T-helper 2 cell treated with Interferon-gamma antibody and Interleukin-4, amounts not matched to agents 100 ng/mL and 5 ng/mL, for 36 hours (primary cell): ENCODE results near the gene LYPD5. TPM values are rescaled to one million over a fixed set of nuclear protein-coding genes. Genes with fewer than 3 reads are reported as not detected.
"Not testable (repeated sequence)": the region's sequence is repeated elsewhere in the genome, so short reads cannot be mapped to it uniquely, and the experiment has no call there.

Experiments
- intact Hi-C: fragments of 100-400 bp; cut with micrococcal nuclease; formaldehyde crosslinking; loops from one replicate; pipeline ENCODE4 v1.15.1; 2023
- total RNA-seq: library from RNA; stranded (reverse); gene quantifications from 2 replicates; pipeline ENCODE4 v1.2.3, GENCODE V29; 2022

LYPD5 gene
- total RNA-seq, 1 donor from 2014 or later: 0.45 TPM

GRCh38 chr19:43806401-43806800 lies 4.2 kb upstream of the LYPD5 start:
- intact Hi-C loops: not testable (repeated sequence)

GRCh38 chr19:43804432-43804831 lies 2.2 kb upstream of the LYPD5 start:
- intact Hi-C loops: no loop called here

- intact Hi-C loops: no loop called here
Observed at GRCh38 chr19:43799502-43800142, 2.6 kb downstream of the LYPD5 start.

- intact Hi-C loops: no loop called here
Observed at GRCh38 chr19:43798546-43799409, 3.5 kb downstream of the LYPD5 start.

- intact Hi-C loops: no loop called here
Observed at GRCh38 chr19:43798026-43798545, 4.2 kb downstream of the LYPD5 start.

GRCh38 chr19:43797556-43797955 lies 4.7 kb downstream of the LYPD5 start:
- intact Hi-C loops: no loop called here

GRCh38 chr19:43797118-43797517 lies 5.1 kb downstream of the LYPD5 start:
- intact Hi-C loops: no loop called here

- intact Hi-C loops: no loop called here
Observed at GRCh38 chr19:43790587-43790986, 11.7 kb downstream of the LYPD5 start.

- intact Hi-C loops: loop anchor here (10.0 kb wide), 1 partner anchor 324 kb away; the partner anchor contains the start of gene LYPD3
Observed at GRCh38 chr19:43789029-43789428, 13.2 kb downstream of the LYPD5 start.

GRCh38 chr19:43786665-43787064 lies 15.6 kb downstream of the LYPD5 start:
- intact Hi-C loops: loop anchor here (10.0 kb wide), 1 partner anchor 322 kb away; the partner anchor contains the start of gene LYPD3

- intact Hi-C loops: loop anchor here (1.0 to 10.0 kb wide), 5 partner anchors 20 to 320 kb away; partner anchors contain the start of genes LYPD3 and SMG9
Observed at GRCh38 chr19:43784981-43785808, 17.1 kb downstream of the LYPD5 start.

GRCh38 chr19:43784241-43784980 lies 17.8 kb downstream of the LYPD5 start:
- intact Hi-C loops: loop anchor here (10.0 kb wide), 1 partner anchor 320 kb away; the partner anchor contains the start of gene LYPD3

GRCh38 chr19:43783636-43784035 lies 18.6 kb downstream of the LYPD5 start:
- intact Hi-C loops: loop anchor here (10.0 kb wide), 1 partner anchor 319 kb away; the partner anchor contains the start of gene LYPD3

- intact Hi-C loops: loop anchor here (10.0 kb wide), 1 partner anchor 318 kb away; the partner anchor contains the start of gene LYPD3
Observed at GRCh38 chr19:43782689-43783231, 19.5 kb downstream of the LYPD5 start.

GRCh38 chr19:43782311-43782660 lies 20.0 kb downstream of the LYPD5 start:
- intact Hi-C loops: loop anchor here (10.0 kb wide), 1 partner anchor 317 kb away; the partner anchor contains the start of gene LYPD3

- intact Hi-C loops: loop anchor here (1.0 to 10.0 kb wide), 3 partner anchors 16 to 317 kb away; partner anchors contain the start of genes LYPD3 and SMG9
Observed at GRCh38 chr19:43781630-43782310, 20.5 kb downstream of the LYPD5 start.

- intact Hi-C loops: loop anchor here (1.0 to 10.0 kb wide), 3 partner anchors 16 to 316 kb away; partner anchors contain the start of genes LYPD3 and SMG9
Observed at GRCh38 chr19:43780706-43781525, 21.3 kb downstream of the LYPD5 start, which contains the start of gene KCNN4. Gene KCNN4, minus strand, starts transcription at chr19:43780973. Its CDS starts 112 bp downstream, at chr19:43780861.

- intact Hi-C loops: loop anchor here (10.0 kb wide), 1 partner anchor 315 kb away; the partner anchor contains the start of gene LYPD3
Observed at GRCh38 chr19:43779820-43780219, 22.4 kb downstream of the LYPD5 start.
